Parathyroid adenoma (tissue), 2 donors: ENCODE measurements around the gene DPY19L3.

ENCODE experiments used
- H2AFZ ChIP-seq: fragments of 300-600 bp; sonication (generic); one replicate; pipeline ENCODE4 v1.7.0; 2017; ENCODE audit warnings: antibody characterized with exemption, mild to moderate bottlenecking
- H3K27ac ChIP-seq: fragments of 300-600 bp; sonication (generic); one replicate; pipeline ENCODE4 v1.7.0; 2017
- H3K27me3 ChIP-seq: fragments of 300-600 bp; sonication (generic); one replicate; pipeline ENCODE4 v1.7.0; 2017; ENCODE audit warnings: low read length; ENCODE audit not compliant: control insufficient read depth, insufficient read depth
- H3K36me3 ChIP-seq: fragments of 300-600 bp; sonication (generic); one replicate; pipeline ENCODE4 v1.7.0; 2017; ENCODE audit warnings: low read length; ENCODE audit not compliant: control insufficient read depth, insufficient read depth
- H3K4me1 ChIP-seq: fragments of 300-600 bp; sonication (generic); one replicate; pipeline ENCODE4 v1.7.0; 2017; ENCODE audit warnings: control low read depth
- H3K4me2 ChIP-seq: fragments of 300-600 bp; sonication (generic); one replicate; pipeline ENCODE4 v1.7.0; 2017; ENCODE audit warnings: low read length
- H3K4me3 ChIP-seq: fragments of 300-600 bp; sonication (generic); one replicate; pipeline ENCODE4 v1.7.0; 2017; ENCODE audit warnings: low read depth, low read length
- H3K79me2 ChIP-seq: fragments of 300-600 bp; sonication (generic); one replicate; pipeline ENCODE4 v1.7.0; 2017; ENCODE audit warnings: control low read depth
- H3K9ac ChIP-seq: fragments of 300-600 bp; sonication (generic); one replicate; pipeline ENCODE4 v1.7.0; 2017; ENCODE audit warnings: mild to moderate bottlenecking
- H3K9me3 ChIP-seq: fragments of 300-600 bp; sonication (generic); one replicate; pipeline ENCODE4 v1.7.0; 2017; ENCODE audit warnings: low read length; ENCODE audit not compliant: control insufficient read depth
- TF ChIP-seq, protein P1 (sequence below): fragments of 300-600 bp; sonication (generic); IDR thresholded peaks from one replicate; pipeline ENCODE4 v1.7.0; 2017; ENCODE audit warnings: antibody characterized with exemption, mild to moderate bottlenecking
- donor health status: primary hyperparathyroidism.

The DPY19L3 gene

DNA sequence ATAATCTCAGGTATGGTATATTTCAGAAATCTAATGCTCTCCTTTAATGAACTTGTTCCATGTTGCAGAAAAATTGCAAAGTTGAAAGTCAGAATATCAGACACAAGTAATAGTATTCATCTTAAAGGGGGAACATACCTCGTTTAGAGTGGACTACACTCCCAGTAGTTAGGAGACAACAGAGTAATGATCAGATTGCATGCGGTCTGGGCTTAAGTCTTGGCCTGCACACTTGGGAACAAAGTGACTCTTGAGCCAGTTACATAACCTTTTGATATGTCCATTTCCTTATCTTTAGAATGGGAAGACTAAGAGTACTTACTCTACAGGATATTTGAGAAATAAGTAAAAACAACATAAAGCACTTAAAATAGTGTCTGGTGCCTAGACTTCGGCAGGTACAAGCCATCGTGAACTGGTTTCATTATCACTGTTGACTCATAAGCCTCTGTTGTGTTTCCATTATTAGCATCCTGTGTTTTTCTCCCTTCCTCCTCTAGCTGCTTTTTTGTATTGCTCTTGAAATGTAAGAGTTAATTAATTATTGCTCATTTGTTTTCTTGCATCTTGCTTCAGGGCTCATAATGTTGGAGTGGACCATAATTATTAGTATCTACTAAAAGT, 53.0 kb downstream of the DPY19L3 start:
- TF ChIP-seq, protein P1, sequence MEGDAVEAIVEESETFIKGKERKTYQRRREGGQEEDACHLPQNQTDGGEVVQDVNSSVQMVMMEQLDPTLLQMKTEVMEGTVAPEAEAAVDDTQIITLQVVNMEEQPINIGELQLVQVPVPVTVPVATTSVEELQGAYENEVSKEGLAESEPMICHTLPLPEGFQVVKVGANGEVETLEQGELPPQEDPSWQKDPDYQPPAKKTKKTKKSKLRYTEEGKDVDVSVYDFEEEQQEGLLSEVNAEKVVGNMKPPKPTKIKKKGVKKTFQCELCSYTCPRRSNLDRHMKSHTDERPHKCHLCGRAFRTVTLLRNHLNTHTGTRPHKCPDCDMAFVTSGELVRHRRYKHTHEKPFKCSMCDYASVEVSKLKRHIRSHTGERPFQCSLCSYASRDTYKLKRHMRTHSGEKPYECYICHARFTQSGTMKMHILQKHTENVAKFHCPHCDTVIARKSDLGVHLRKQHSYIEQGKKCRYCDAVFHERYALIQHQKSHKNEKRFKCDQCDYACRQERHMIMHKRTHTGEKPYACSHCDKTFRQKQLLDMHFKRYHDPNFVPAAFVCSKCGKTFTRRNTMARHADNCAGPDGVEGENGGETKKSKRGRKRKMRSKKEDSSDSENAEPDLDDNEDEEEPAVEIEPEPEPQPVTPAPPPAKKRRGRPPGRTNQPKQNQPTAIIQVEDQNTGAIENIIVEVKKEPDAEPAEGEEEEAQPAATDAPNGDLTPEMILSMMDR: no peak
- Histone ChIP-seq H3K9me3 (no peaks in the 10 kb centered on the region), H3K4me2 (no peak overlapping the region), H3K79me2 (no peaks in the 10 kb centered on the region), H3K4me3 (no peak overlapping the region), H2AFZ (no peak overlapping the region), H3K27me3 (no peaks in the 10 kb centered on the region), H3K36me3 (no peaks in the 10 kb centered on the region), H3K27ac (no peak overlapping the region), H3K9ac (no peak overlapping the region), H3K4me1 (no peaks in the 10 kb centered on the region)

DNA sequence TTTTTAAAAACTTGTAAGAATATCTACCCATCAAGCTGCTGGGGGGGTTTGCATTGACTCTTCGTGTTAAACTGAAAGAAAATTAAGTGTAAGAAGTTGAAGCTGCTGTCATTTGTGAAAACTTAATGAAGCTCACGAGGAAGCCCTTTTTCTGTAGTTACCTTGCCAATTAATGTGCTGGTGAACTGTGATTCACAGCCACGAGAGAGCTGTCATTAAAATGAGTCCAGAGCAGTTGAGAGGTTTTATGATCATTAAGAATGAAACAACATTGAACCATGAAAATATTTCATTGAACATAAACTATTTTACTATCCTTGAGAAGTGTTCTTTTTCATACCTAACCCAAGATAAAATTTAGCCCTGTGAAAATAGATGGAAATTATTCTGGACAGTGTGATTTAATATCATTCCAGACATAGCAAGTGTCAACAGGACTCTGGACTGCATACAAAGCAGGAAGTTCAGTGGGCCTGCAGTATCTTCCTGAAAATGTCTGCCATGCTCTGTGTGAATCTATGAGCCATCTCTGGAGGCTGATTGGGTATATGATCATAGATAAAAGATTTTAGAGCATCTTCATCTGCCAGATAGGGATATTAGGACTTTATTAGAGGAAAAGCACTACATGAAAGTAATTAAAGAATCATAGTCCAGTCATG, 53.8 kb downstream of the DPY19L3 start:
- no peaks in the 10 kb centered on the region for H3K9me3 ChIP-seq
- no peaks in the 10 kb centered on the region for H3K36me3 ChIP-seq
- H3K27me3 ChIP-seq: no peaks in the 10 kb centered on the region
- H3K4me3 ChIP-seq: no peak overlapping the region
- TF ChIP-seq, protein P1: no peak
- H3K79me2 ChIP-seq: no peaks in the 10 kb centered on the region
- no peaks in the 10 kb centered on the region for H3K4me1 ChIP-seq
- H3K4me2 ChIP-seq: no peak overlapping the region
- H3K27ac ChIP-seq: no peak overlapping the region
- no peak overlapping the region for H3K9ac ChIP-seq
- H2AFZ ChIP-seq: no peak overlapping the region

- TF ChIP-seq, protein P1: no peak
- Histone ChIP-seq H3K9me3 (no peaks in the 10 kb centered on the region), H3K36me3 (no peaks in the 10 kb centered on the region)
These were observed 54.9 kb downstream of the DPY19L3 start for GRCh38 chr19:32460476-32460875.

DNA sequence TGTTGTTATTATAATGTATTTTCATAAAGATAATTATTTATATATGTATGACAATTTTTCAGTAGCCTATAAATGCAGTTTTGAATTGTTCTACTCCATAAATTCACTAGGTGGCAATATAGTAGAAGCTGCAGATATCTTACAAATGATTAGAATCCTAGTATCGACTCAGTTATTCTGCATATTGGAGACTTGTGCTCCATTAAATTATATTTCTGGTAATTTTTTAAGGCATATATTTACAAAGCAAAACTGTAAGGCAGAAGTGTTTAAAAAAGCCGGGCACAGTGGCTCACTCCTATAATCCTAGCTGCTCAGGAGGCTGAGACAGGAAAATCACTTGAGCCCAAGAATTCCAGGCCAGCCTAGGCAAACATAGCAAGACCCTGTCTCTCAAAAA, 58.7 kb downstream of the DPY19L3 start:
- no peak overlapping the region for H2AFZ ChIP-seq
- TF ChIP-seq, protein P1: peak; percentile 61
- no peaks in the 10 kb centered on the region for H3K27me3 ChIP-seq
- H3K9me3 ChIP-seq: no peaks in the 10 kb centered on the region
- no peak overlapping the region for H3K4me3 ChIP-seq
- no peaks in the 10 kb centered on the region for H3K36me3 ChIP-seq
- no peaks in the 10 kb centered on the region for H3K79me2 ChIP-seq
- no peak overlapping the region for H3K9ac ChIP-seq
- H3K4me2 ChIP-seq: no peak overlapping the region
- no peaks in the 10 kb centered on the region for H3K4me1 ChIP-seq
- no peak overlapping the region for H3K27ac ChIP-seq

More at GRCh38 chr19:32460476-32460875, 54.9 kb downstream of the DPY19L3 start:
- Histone ChIP-seq H3K4me1 (no peaks in the 10 kb centered on the region), H2AFZ (no peak overlapping the region), H3K4me3 (no peak overlapping the region), H3K79me2 (no peaks in the 10 kb centered on the region), H3K27ac (no peak overlapping the region), H3K4me2 (no peak overlapping the region), H3K27me3 (no peaks in the 10 kb centered on the region), H3K9ac (no peak overlapping the region)

DNA sequence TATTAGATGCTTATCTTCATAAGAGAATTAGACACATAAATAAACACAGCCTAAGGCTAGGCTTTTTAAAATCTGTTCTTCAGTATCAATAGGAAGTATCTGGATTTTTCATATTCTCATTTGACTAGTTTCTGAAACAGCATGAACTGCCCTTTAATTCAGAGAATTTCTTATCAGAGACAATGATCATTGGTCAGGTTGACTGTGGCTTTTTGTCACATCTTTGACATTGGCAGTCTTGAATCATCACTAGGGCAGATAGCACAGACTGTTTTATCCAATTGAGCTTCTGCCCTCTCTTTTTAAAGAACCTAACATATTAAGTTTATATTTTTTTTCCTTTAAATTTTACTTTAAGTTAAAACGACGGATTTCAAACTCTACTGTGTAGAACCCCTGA, 59.6 kb downstream of the DPY19L3 start:
- Histone ChIP-seq H3K27me3 (no peaks in the 10 kb centered on the region), H3K4me2 (no peak overlapping the region), H3K36me3 (no peaks in the 10 kb centered on the region), H3K27ac (no peak overlapping the region), H3K79me2 (no peaks in the 10 kb centered on the region), H3K9ac (no peak overlapping the region), H3K4me1 (no peaks in the 10 kb centered on the region), H3K4me3 (no peak overlapping the region), H2AFZ (no peak overlapping the region), H3K9me3 (no peaks in the 10 kb centered on the region)
- TF ChIP-seq, protein P1: no peak
